ENCODE data around the gene KCNK15.

KCNK15 gene

DNA sequence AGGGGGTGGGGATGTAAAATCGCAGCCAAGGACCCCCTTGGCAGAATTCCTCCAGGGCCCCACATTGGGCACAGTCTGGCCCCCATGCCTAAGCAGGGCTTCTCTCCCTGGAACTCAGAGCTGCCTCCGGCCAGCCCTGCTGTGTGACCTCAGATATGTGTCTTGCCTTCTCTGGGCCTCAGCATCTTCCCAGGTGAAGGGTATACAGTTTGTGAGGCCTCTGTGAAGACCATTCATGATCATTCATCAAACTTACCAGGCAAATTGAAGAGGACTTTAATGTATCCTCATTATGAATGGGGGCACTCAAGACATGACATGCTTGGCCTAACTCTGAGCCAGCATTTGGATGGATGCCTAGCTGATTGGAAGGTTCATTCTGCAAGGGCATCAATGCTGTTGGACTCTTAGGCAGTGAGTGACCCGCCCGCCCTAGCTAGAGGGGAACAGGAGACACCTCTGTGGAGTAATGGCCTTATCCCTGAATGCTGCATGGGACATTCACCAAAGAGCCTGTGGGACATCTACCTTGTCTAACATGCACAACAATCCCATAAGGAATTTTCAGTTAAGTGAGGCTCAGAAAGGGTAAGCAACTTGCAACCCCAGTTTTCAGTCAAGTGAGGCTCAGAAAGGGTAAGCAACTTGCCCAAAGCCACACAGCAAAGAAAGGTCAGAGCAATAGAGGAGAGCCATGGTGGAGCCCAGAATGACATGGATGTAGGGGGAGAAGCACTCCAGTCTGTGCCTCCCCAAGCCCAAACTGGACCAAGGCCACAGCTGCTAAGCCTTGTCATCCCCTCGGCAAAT, 30.0 kb upstream of the KCNK15 start:
- DNase-seq (ENCODE audit: low read depth): no peak

DNA sequence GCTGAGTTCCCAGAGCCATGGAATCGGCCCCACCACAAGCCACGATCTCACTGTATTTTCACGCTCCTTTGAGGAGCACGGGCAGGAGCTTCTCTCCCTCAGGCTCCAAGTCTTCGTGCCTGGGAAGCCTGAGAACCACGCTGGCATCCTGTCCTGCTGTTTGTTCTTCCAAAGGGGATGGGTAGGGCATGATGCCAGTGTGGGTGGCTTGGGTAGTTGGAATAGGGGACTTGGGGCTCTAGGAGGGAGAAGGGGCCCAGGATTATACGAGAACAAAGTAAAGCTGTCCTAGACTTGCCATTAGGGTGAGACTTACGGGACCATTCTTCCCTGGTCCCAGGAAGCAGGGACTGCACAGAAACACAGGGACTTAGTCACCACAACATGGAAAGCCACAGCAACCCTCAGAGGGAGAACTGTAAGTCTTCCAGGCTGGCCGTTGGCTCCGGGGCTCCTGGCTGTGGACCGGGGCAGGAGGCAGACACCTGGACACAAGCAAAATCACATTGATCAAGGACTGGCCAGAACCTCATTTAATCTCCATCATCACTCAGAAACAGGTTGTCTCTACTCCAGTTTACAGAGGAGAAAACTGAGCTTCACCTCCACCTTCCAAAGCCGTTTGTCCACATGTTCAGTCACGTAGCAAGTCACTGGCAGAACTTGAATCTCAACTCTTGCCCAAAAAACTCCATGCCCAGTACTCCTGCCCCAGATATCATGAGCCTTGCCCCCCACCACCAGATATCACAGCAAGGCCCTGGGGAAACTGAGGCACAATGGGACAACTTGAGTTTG, 29.2 kb upstream of the KCNK15 start:
- no peak for DNase-seq (ENCODE audit: low read depth)

DNA sequence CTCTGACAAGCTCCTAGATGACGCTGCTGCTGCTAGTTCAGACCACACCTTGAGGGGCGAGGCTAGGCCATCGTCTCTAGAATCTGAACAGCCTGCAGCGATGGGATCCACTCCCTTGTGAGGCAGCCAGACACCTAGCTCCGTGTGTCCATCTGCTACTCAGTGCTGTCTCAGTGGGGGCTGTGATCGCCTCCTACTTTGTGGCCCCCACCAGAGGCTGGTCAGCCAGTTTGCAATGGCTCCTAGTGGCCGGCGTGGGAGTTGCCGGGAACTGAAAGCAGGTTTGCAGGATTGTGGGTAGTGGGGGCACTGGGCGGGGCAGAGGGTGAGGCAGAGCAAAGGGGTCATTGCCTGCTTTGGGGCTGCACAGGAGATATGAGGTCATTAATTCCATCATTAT, 27.7 kb upstream of the KCNK15 start:
- DNase-seq (ENCODE audit: low read depth): no peak

DNA sequence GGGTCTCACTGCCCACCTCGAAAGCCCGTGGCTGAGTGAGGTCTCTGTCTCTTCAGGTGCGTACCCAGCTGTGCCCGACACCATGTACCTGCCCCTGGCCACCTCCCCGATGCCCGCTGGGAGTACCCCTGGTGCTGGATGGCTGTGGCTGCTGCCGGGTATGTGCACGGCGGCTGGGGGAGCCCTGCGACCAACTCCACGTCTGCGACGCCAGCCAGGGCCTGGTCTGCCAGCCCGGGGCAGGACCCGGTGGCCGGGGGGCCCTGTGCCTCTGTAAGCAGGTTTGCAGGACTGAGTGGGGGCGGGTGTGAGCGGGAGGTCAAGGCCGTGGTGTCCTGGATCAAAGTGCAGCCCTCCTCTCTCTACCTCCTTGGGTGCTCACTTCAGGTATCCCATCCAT, 25.8 kb upstream of the KCNK15 start:
- no peak for DNase-seq (ENCODE audit: low read depth)

DNA sequence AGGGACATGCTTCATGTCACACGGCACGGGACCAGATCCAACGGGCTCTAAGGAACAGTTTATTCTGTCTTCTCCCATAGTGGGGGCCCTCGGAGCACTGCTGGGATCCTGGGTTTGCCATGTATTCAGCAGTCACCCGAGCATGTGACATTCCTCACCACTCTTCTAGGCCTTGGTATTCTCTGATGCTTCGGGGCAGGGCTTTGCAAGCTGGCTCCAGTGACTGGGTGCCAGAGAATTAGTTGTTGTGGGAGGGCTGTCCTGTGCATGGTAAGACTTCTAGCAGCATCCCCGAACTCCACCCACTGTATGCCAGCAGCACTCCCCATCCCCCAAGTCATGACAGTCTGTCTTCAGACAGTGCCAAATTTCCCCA, 25.1 kb upstream of the KCNK15 start:
- no peak for DNase-seq (ENCODE audit: low read depth)

DNA sequence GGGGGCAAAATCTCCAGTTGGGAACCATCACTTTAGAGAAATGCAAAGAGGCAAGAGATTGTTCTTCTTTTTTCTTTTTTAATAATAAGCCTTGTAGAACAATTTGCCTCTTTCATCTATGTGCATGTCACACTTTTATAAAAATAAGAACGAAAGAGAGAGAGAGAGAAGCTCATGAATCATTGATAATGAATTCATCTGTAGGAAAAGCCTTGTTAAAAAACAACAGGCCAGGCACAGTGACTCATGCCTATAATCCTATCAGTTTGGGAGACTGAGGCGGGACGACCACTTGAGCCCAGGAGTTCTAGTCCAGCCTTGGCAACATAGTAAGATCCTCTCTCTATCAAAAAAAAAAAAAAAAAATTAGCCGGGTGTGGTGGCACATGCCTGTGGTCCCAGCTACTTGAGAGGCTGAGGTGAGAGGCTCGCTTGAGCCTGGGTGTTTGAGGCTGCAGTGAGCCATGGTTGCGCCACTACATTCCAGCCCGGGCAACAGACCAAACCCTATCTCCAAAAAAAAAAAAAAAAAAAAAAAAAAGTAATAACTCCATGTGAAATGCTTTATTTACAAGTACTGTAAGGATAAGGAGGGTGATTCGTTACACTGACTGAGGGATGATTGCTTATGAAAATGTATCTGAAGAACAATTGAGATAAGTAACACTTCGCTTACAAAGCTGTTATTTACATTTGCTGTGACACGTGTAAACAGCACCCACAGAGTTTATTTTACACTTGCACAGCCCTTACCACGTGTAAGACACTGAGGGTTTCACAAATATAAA, 24.5 kb upstream of the KCNK15 start:
- DNase-seq (ENCODE audit: low read depth): no peak

DNA sequence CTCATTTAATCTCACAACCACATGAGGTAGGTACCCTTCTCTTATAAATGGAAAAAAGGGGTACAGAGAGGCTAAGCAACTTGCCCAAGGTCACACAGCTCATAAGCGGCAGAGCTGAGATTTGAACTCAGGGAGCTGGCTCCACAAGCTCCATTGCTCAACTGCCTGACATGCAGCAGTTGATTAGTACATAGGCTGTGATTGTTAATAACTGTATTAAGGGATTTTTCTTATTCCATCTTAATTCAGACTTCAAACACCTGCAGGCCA, 23.9 kb upstream of the KCNK15 start:
- DNase-seq (ENCODE audit: low read depth): no peak

DNA sequence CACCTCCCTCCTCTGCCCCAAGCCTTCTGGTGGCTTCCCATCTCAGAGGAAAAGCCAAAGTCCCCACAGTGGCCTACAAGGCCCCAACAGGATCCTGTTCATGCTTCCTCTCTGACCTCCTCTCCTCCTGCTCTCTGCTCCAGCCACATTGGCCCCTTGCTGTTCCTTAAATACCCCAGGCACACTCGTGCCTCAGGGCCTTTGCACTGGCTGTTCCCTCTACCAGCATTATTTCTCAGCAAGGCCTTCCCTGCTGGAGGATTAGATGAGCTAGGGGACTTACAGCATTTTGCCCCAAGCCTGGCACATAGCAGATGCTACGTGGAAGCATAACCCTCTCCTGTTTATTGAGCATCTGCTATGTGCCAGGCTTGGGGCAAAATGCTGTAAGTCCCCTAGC, 22.7 kb upstream of the KCNK15 start:
- DNase-seq (ENCODE audit: low read depth): no peak

DNA sequence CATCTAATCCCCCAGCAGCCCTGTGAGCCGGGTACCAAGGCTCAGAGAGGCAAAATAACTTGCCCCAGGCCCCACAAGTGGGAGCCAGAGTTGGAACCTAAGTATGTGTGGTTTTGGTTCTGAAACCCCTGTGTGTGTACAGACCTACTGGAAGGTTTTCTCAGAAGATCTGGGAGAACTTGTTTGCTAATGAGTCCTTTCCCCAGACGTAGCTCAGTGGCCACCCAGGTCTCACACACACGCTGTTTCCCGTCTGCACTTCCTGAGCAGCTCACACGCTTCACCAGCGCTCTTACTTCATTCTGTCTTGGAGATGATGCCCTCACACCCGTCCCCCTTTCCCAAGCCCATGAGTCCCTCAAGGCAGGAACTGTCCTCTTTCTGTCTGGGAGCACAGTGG, 22.3 kb upstream of the KCNK15 start:
- DNase-seq (ENCODE audit: low read depth): no peak

DNA sequence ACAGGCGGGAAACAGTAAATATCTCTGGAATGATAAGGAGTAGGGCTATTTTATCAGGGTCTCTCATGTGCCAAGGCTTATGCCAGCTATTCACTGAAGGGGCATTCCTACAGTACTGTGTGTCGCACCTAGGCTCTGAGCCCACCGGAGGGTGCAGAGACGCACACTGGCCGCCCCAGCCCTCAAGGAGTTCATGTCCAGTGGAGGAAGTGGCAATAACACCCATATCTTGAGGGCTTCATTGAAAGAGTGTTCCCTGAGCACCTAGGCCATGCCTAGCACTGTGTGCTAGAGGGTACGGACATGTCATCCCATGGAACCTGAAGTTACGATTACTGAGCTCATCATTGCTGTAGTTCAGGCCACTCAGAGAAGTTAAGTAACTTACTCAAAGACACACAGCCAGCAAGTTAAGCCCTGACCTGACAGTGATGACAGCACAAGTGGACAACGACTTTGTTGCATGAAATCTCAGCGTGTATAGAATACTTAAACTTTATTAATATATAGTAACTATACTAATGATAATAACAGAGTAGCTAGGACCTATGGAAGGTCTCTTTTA, 21.8 kb upstream of the KCNK15 start:
- no peak for DNase-seq (ENCODE audit: low read depth)

DNA sequence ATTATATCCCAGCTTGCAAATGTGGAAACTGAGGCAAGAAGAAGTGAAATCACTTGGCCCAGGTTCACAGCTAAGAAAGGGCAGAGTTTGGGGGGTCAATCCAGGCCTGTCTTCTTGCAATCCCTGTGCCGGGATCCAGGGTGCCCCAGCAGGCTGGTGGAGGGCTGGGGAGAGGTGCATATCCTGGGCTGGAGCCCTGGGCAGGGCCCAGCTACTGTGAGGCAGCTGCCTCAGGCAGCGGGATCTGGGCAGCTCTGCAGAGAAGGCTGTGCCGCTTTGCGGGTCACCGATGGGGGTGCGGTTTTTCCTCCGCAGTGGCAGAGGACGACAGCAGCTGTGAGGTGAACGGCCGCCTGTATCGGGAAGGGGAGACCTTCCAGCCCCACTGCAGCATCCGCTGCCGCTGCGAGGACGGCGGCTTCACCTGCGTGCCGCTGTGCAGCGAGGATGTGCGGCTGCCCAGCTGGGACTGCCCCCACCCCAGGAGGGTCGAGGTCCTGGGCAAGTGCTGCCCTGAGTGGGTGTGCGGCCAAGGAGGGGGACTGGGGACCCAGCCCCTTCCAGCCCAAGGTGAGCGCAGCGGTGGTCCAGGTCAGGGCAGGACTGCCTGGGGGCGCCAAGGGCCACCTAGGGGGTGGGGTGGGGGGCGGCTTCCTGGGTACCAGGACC, 21.1 kb upstream of the KCNK15 start:
- no peak for DNase-seq (ENCODE audit: low read depth)

DNA sequence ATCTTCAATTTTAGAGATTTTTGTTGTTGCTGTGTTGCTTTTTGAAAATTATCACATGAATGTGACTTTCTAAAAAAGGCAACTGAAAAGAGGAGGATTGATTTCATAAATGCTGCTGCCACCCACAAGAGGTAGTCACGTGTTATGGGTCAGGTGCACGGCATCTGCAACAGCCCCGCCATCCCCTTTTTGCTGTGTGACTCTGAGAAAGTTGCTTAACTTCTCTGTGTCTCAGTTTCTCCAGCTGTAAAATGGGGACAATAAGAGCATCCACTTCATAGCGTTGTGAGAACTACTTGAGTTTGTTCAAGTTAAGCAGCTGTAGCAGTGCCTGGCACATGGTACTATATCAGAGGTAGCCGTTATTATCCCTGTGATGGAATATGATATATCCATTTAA, 19.8 kb upstream of the KCNK15 start:
- DNase-seq (ENCODE audit: low read depth): no peak

DNA sequence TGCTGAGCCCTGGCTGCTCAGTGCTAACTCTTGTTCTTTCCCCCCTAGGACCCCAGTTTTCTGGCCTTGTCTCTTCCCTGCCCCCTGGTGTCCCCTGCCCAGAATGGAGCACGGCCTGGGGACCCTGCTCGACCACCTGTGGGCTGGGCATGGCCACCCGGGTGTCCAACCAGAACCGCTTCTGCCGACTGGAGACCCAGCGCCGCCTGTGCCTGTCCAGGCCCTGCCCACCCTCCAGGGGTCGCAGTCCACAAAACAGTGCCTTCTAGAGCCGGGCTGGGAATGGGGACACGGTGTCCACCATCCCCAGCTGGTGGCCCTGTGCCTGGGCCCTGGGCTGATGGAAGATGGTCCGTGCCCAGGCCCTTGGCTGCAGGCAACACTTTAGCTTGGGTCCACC, 18.6 kb upstream of the KCNK15 start:
- DNase-seq (ENCODE audit: low read depth): no peak

DNA sequence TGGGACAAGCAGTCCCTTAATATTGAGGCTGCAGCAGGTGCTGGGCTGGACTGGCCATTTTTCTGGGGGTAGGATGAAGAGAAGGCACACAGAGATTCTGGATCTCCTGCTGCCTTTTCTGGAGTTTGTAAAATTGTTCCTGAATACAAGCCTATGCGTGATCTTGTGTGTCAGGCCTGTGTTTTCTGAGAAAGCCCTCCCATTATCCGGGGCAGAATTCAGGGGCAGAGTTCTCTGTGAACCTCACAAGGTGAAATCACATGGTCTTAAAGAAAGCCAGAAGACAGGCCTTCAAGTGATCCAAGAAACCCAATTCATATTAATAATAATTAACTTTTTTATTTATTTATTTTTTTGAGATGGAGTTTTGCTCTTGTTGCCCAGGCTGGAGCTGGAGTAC, 18.0 kb upstream of the KCNK15 start:
- no peak for DNase-seq (ENCODE audit: low read depth)

DNA sequence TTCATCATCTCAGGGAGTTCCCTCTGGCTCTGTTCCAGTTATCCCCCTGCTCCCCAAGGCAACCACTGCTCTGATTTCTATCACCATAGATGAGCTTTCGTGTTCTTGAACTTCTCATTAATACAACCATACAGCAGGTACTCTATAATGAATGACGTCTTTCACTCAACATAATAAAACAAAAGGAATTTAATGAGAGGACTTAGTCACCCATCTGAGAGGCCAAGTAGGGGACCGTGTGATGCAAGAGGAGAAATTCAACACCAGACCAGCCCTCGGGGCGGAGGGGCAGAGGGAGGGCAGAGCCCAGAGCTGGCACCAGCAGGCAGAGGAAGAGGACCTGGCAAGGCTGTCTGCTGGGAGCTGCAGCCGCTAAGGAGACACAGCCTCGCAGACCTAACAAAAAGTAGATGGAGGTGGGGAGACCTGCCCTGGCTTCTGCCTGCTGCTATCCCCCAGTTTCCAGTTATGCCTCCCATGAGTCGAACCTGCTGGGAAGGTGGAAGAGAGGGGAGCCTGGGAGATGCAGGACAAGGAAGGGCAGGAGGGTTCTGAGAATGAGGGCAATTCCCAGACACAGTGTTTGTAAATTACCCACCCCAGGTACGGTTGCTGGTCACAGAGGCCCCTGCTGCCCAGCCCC, 16.7 kb upstream of the KCNK15 start:
- no peak for DNase-seq (ENCODE audit: low read depth)

DNA sequence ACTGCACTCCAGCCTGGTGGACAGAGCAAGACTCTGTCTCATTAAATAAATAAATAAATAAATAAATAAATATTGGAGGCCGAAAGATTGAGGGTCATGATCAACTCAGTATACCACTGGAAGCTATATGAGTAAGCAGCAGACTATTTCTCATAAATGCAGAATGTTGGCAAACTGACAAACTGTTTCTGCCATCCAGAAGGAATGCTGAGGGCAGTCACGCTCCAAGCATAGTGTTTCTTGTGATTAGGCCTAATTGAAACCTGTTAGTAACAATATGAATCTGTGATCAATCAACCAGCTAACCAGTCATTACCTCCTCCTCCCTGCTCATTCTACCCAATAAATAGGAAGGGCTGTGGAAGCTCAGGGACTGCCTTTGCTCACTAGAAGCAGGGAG, 15.2 kb upstream of the KCNK15 start:
- DNase-seq (ENCODE audit: low read depth): no peak

DNA sequence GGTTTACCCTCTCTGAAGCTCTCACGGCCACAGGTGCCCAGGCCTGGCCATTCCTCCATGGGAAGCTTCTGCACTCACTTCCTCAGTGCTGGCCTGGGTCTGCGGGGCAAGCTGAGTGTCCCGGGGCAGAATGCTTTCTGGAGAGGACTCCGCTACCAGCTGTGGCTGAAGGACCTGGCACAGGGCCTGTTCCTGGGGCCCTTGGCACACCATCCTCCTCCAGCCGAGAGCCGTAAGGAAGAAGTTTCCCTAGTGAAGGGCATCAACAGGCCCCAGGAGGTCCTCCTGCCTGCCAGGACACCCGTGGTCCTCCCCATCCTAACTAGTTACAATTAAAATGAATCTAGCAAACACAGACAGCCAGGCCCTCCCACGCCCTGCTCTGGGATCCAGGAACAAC, 14.0 kb upstream of the KCNK15 start:
- no peak for DNase-seq (ENCODE audit: low read depth)

DNA sequence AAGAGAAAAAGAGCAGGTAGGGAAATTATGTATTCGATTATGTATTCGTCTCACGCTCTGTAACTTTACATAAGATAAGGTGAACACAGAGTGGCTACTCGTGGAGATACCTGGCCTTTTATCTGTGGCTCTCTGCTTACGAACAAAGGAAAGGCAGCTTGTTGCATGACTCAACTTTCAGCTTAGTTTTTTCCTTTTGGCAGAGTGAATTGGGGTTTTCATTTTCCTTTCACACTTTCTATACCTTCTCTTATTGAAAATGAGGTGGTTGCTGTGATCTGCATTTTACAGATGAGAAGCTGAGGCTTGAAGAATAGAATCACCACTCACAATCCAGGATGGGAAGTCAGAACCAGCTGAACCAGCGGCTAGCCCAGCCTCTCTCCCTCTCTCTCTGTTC, 13.3 kb upstream of the KCNK15 start:
- no peak for DNase-seq (ENCODE audit: low read depth)

DNA sequence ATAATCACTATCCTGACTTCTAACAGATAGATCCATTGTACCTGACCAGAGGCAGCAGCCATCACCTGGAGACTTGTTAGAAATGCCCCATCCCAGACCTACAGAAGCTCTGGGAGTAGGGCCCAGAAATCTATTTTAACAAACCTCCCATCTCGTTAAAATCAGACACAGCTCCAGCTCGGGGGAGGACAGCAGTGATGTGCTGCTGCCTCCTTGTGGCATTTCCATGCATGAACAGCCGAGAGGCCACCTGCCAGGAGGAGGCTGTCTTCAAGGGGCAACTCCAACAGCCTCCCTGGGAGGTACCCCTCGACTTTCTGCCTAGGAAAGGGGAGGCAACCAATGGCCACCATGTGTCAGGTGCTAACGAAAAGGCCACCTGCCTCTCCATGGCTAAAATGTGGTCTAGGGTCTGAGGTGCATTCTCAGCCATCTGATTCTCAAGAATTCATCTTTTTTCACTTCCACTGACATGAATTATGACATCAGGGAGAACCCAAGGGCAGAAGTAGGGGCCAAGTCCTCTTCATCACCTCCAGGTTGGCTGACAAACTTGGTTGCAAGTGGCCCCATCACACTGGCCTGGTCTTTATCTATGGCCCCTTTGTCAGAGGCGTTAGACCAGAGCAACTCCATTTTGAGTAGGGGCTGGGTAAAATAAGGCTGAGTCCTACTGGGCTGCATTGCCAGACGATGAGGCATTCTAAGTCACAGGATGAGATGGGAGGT, 12.2 kb upstream of the KCNK15 start:
- peak; percentile 19 for DNase-seq (ENCODE audit: low read depth)

DNA sequence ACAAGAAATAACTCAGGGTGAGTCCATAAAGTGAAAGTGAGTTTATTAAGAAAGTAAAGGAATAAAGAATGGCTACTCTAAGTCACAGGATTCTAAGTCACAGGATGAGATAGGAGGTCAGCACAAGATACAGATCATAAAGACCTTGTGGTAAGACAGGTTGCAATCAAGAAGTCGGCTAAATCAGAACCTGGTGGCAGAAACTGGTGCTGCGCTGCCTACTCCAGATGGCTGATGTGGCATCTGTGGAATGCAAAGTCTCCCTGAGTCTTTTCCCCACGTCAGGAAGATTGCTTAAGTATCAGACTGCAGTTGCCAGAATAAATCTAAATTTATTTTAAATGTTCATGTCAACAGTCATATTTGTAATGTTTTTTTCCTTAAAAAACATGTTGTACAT, 10.7 kb upstream of the KCNK15 start:
- no peak for DNase-seq (ENCODE audit: low read depth)

DNA sequence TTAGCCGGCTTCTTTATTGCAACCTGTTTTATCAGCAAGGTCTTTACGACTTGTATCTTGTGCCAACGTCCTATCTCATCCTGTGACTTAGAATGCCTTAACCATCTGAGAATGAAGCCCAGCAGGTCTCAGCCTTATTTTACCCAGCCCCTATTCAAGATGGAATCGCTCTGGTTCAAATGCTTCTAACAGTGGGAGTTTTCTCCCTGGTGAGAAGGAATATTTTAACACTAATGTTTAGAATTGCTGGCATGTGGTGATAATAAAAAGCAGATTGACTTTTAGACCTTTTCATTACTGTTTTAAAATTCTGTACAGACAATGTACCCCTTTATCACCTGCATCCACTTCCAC, 9.9 kb upstream of the KCNK15 start:
- DNase-seq (ENCODE audit: low read depth): no peak
